Neural progenitor cell (in vitro differentiated cells): ENCODE data around the gene BEST2. TPM values are rescaled to one million over a fixed set of nuclear protein-coding genes. Genes with fewer than 3 reads are reported as not detected.

ENCODE experiments used
- DNase-seq: peaks from one replicate; pipeline ENCODE4 v3.0.0-alpha.2; 2016; ENCODE audit warnings: low spot score
- H2AFZ ChIP-seq: fragments of 200-600 bp; sonication (generic); replicated peaks from 2 replicates; pipeline ENCODE4 v1.6.1; 2016; ENCODE audit warnings: antibody characterized with exemption
- H3F3A ChIP-seq: fragments of 200-600 bp; sonication (generic); 2 replicates; pipeline ENCODE4 v1.6.1; 2016; ENCODE audit warnings: antibody characterized with exemption, low read depth
- H3K27ac ChIP-seq: fragments of 200-600 bp; sonication (generic); 2 replicates; pipeline ENCODE4 v1.5.1; 2016; ENCODE audit warnings: mild to moderate bottlenecking
- H3K27me3 ChIP-seq: fragments of 200-600 bp; sonication (generic); 2 replicates; pipeline ENCODE4 v1.6.1; 2016; ENCODE audit warnings: mild to moderate bottlenecking, moderate library complexity
- H3K36me3 ChIP-seq: fragments of 200-600 bp; sonication (generic); 2 replicates; pipeline ENCODE4 v1.5.1; 2016
- H3K4me1 ChIP-seq: fragments of 200-600 bp; sonication (generic); 2 replicates; pipeline ENCODE4 v1.6.1; 2016; ENCODE audit warnings: mixed run types
- H3K4me2 ChIP-seq: fragments of 200-600 bp; sonication (generic); 2 replicates; pipeline ENCODE4 v1.6.1; 2016
- H3K4me3 ChIP-seq: fragments of 200-600 bp; sonication (generic); 2 replicates; pipeline ENCODE4 v1.5.1; 2016
- H3K79me2 ChIP-seq: fragments of 200-600 bp; sonication (generic); 2 replicates; pipeline ENCODE4 v1.6.1; 2016; ENCODE audit warnings: low read depth
- H3K9ac ChIP-seq: fragments of 200-600 bp; sonication (generic); 2 replicates; pipeline ENCODE4 v1.6.1; 2016
- H3K9me3 ChIP-seq: fragments of 200-600 bp; sonication (generic); 2 replicates; pipeline ENCODE4 v1.5.1; 2016; ENCODE audit warnings: low read depth
- H4K20me1 ChIP-seq: fragments of 200-600 bp; sonication (generic); 2 replicates; pipeline ENCODE4 v1.6.1; 2016; ENCODE audit warnings: low read depth
- H3K27ac Mint-ChIP-seq: 3 replicates; pipeline ENCODE4 v1.8.0; 2021; ENCODE audit warnings: mixed read lengths
- H3K27me3 Mint-ChIP-seq: 2 replicates; pipeline ENCODE4 v1.8.0; 2022; ENCODE audit warnings: low read depth, mild to moderate bottlenecking, inconsistent platforms, moderate library complexity, mixed read lengths; ENCODE audit not compliant: insufficient read depth
- H3K36me3 Mint-ChIP-seq: 3 replicates; pipeline ENCODE4 v1.8.0; 2021; ENCODE audit warnings: mixed read lengths
- H3K4me1 Mint-ChIP-seq: 3 replicates; pipeline ENCODE4 v1.8.0; 2021; ENCODE audit warnings: mixed read lengths
- H3K4me3 Mint-ChIP-seq: 3 replicates; pipeline ENCODE4 v1.8.0; 2021; ENCODE audit warnings: mild to moderate bottlenecking, moderate library complexity, mixed read lengths
- H3K9me3 Mint-ChIP-seq: 3 replicates; pipeline ENCODE4 v1.8.0; 2020; ENCODE audit warnings: mixed read lengths
- EZH2 ChIP-seq: fragments of 200-600 bp; sonication (generic); IDR thresholded peaks from 2 replicates; pipeline ENCODE4 v1.6.1; 2017; ENCODE audit warnings: antibody characterized with exemption, mild to moderate bottlenecking, moderate library complexity
- EZH2phosphoT487 ChIP-seq: fragments of 200-600 bp; sonication (generic); IDR thresholded peaks from 2 replicates; pipeline ENCODE4 v1.6.1; 2017; ENCODE audit warnings: antibody characterized with exemption
- total RNA-seq: library from RNA; depleted of rRNA; stranded (reverse); fragments of >200 nt; gene quantifications from 2 replicates; pipeline ENCODE4 v1.2.3, GENCODE V29; 2015; ENCODE audit warnings: low replicate concordance
- TF ChIP-seq, protein P1 (sequence below): fragments of 200-600 bp; sonication (generic); IDR thresholded peaks from 2 replicates; pipeline ENCODE4 v1.5.1; 2017; ENCODE audit warnings: antibody characterized with exemption, mild to moderate bottlenecking

The BEST2 gene
- total RNA-seq, 1 donor from 2014 or later: not detected

DNA sequence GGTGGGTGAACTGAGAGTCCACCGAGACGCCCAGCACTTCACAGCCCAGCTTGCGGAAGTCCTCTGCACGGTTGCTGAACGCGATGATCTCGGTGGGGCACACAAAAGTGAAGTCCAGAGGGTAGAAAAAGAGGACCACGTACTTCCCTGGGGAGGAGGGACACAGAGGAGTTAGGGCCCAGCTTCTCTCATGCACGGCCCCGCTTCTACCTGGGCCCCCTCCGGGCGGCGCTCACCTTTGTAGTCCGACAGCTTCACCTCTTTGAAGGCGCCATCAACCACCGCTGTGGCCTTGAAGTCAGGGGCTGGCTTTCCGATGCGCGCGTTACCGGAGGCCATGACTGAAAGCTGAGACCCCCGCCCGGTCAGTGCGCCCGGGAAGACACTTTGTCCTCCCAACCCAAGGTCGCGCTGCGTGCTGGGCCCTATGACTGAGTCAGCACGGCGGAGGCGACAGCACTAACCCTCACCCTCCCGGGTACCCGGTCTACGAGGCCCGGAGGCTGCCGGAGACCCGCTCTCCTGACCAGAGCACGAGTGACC is 49.4 kb downstream of the BEST2 start:
- Mint-ChIP-seq H3K4me1 (peaks cover 21% of the 10 kb centered on the region), H3K27ac (no peak overlapping the region), H3K36me3 (peaks cover 7% of the 10 kb centered on the region), H3K27me3 (peaks cover 3% of the 10 kb centered on the region), H3K4me3 (peak overlapping the region; percentile 94), H3K9me3 (no peaks in the 10 kb centered on the region)
- H3K9me3 ChIP-seq: no peaks in the 10 kb centered on the region
- peak overlapping the region; percentile 83 for H2AFZ ChIP-seq
- H3K4me1 ChIP-seq: peaks cover 9% of the 10 kb centered on the region
- peak overlapping the region; percentile 83 for H3K4me3 ChIP-seq
- H3K27me3 ChIP-seq: peaks cover 12% of the 10 kb centered on the region
- H3K9ac ChIP-seq: peak overlapping the region; percentile 81
- H4K20me1 ChIP-seq: peaks cover 19% of the 10 kb centered on the region
- peak; percentile 70 for DNase-seq
- H3K4me2 ChIP-seq: peak overlapping the region; percentile 95
- no peaks in the 10 kb centered on the region for H3K36me3 ChIP-seq
- TF ChIP-seq EZH2: no peak
- TF ChIP-seq EZH2phosphoT487: no peak
- TF ChIP-seq, protein P1, sequence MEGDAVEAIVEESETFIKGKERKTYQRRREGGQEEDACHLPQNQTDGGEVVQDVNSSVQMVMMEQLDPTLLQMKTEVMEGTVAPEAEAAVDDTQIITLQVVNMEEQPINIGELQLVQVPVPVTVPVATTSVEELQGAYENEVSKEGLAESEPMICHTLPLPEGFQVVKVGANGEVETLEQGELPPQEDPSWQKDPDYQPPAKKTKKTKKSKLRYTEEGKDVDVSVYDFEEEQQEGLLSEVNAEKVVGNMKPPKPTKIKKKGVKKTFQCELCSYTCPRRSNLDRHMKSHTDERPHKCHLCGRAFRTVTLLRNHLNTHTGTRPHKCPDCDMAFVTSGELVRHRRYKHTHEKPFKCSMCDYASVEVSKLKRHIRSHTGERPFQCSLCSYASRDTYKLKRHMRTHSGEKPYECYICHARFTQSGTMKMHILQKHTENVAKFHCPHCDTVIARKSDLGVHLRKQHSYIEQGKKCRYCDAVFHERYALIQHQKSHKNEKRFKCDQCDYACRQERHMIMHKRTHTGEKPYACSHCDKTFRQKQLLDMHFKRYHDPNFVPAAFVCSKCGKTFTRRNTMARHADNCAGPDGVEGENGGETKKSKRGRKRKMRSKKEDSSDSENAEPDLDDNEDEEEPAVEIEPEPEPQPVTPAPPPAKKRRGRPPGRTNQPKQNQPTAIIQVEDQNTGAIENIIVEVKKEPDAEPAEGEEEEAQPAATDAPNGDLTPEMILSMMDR: no peak
- H3K27ac ChIP-seq: no peak overlapping the region
- peaks cover 25% of the 10 kb centered on the region for H3K79me2 ChIP-seq
- peaks cover 44% of the 10 kb centered on the region for H3F3A ChIP-seq

GRCh38 chr19:12801466-12802266 is 50.1 kb downstream of the BEST2 start, which contains the start of the genes PRDX2 and THSD8:
Gene PRDX2, minus strand, starts transcription at chr19:12801800. Its CDS starts 539 bp downstream, at chr19:12801261.
Gene THSD8, plus strand, starts transcription at chr19:12802069. Its CDS starts 3 bp downstream, at chr19:12802072.
- Histone ChIP-seq H3F3A (peaks cover 39% of the 10 kb centered on the region), H4K20me1 (peaks cover 16% of the 10 kb centered on the region), H3K27ac (no peak within 1 kb of the TSS), H3K9ac (peak within 1 kb of the TSS; percentile 81), H3K36me3 (no peaks in the 10 kb centered on the region), H3K27me3 (peaks cover 12% of the 10 kb centered on the region), H2AFZ (peak within 1 kb of the TSS; percentile 83), H3K4me1 (peaks cover 5% of the 10 kb centered on the region), H3K4me3 (peak within 1 kb of the TSS; percentile 83), H3K79me2 (peaks cover 26% of the 10 kb centered on the region), H3K4me2 (peak within 1 kb of the TSS; percentile 95), H3K9me3 (no peaks in the 10 kb centered on the region)
- peaks cover 3% of the 10 kb centered on the region for H3K36me3 Mint-ChIP-seq
- no peaks in the 10 kb centered on the region for H3K9me3 Mint-ChIP-seq
- peak; percentile 93 for DNase-seq
- H3K4me1 Mint-ChIP-seq: peaks cover 20% of the 10 kb centered on the region
- peaks cover 6% of the 10 kb centered on the region for H3K27me3 Mint-ChIP-seq
- TF ChIP-seq, protein P1: no peak
- TF ChIP-seq EZH2: no peak
- TF ChIP-seq EZH2phosphoT487: no peak
- H3K4me3 Mint-ChIP-seq: peak within 1 kb of the TSS; percentile 94
- H3K27ac Mint-ChIP-seq: no peak within 1 kb of the TSS

- H3F3A ChIP-seq: peaks cover 31% of the 10 kb centered on the region
- H3K4me3 Mint-ChIP-seq: peak overlapping the region; percentile 94
- peaks cover 12% of the 10 kb centered on the region for H3K27me3 ChIP-seq
- peaks cover 12% of the 10 kb centered on the region for H4K20me1 ChIP-seq
- H3K4me3 ChIP-seq: peak overlapping the region; percentile 83
- H3K9me3 ChIP-seq: no peaks in the 10 kb centered on the region
- no peaks in the 10 kb centered on the region for H3K9me3 Mint-ChIP-seq
- TF ChIP-seq EZH2phosphoT487 (no peak), EZH2 (no peak)
- TF ChIP-seq, protein P1: no peak
- peak overlapping the region; percentile 95 for H3K4me2 ChIP-seq
- H2AFZ ChIP-seq: peak overlapping the region; percentile 83
- H3K36me3 Mint-ChIP-seq: peaks cover 3% of the 10 kb centered on the region
- H3K27me3 Mint-ChIP-seq: peaks cover 6% of the 10 kb centered on the region
- peaks cover 35% of the 10 kb centered on the region for H3K79me2 ChIP-seq
- H3K36me3 ChIP-seq: no peaks in the 10 kb centered on the region
- H3K27ac Mint-ChIP-seq: no peak overlapping the region
- H3K4me1 Mint-ChIP-seq: peaks cover 28% of the 10 kb centered on the region
- no peak overlapping the region for H3K9ac ChIP-seq
- no peak overlapping the region for H3K27ac ChIP-seq
- DNase-seq: no peak
- peaks cover 10% of the 10 kb centered on the region for H3K4me1 ChIP-seq
These were observed 50.9 kb downstream of the BEST2 start for GRCh38 chr19:12802267-12803106.
